Measurements from ENCODE around the gene MPZL3. TPM values are rescaled to one million over a fixed set of nuclear protein-coding genes. Genes with fewer than 3 reads are reported as not detected.

The MPZL3 gene
- polyA plus RNA-seq, 1 of the 3 experiments (the other 2 are of a cell fraction), result 0.38 TPM

GRCh38 chr11:118212781-118213191, 39.4 kb downstream of the MPZL3 start:
- H3K36me3 ChIP-seq (replicated peaks in 1 of 2; ENCODE audit: control insufficient read depth in 1 of 2, insufficient read depth in 2 of 2, low read length in 1 of 2), result no peaks in the 10 kb centered on the region
- H3K4me1 ChIP-seq (ENCODE audit: control insufficient read depth in 1 of 2, insufficient read depth in 2 of 2, low read depth in 1 of 2, low read length in 1 of 2), result no peaks in the 10 kb centered on the region
- no peak for DNase-seq
- 11% methylated on average over 2 of the region's 2 CpGs for WGBS (ENCODE audit: low lambda C conversion rate)
- ChIA-PET POLR2A (no interaction called here), CTCF (interaction anchor here (0.6 to 3.6 kb wide), 4 partner anchors 14 to 42 kb away, joined by 3 to 18 read pairs (median 6); partner anchors contain the start of gene SCN2B)
- H3K9me3 ChIP-seq, result no peaks in the 10 kb centered on the region
- no peaks in the 10 kb centered on the region for H3K79me2 ChIP-seq (ENCODE audit: insufficient read depth)
- H3F3A ChIP-seq (replicated peaks; ENCODE audit: insufficient read depth), result no peaks in the 10 kb centered on the region
- H2AFZ ChIP-seq (ENCODE audit: low read depth), result no peak overlapping the region
- no peak overlapping the region for H3K27ac ChIP-seq (ENCODE audit: low read depth in 2 of 2, low read length in 1 of 2)
- no peak overlapping the region for H3K4me2 ChIP-seq
- H4K20me1 ChIP-seq (ENCODE audit: insufficient read depth), result no peaks in the 10 kb centered on the region
- no peak overlapping the region for H3K4me3 ChIP-seq (ENCODE audit: low read depth in 2 of 2, low read length in 1 of 2)
- H3K27me3 ChIP-seq (ENCODE audit: insufficient read depth), result peaks cover 65% of the 10 kb centered on the region
- no peak for TF ChIP-seq YY1 (IDR thresholded peaks at IDR 0.05; ENCODE audit: low read depth)
- TF ChIP-seq, protein P1, sequence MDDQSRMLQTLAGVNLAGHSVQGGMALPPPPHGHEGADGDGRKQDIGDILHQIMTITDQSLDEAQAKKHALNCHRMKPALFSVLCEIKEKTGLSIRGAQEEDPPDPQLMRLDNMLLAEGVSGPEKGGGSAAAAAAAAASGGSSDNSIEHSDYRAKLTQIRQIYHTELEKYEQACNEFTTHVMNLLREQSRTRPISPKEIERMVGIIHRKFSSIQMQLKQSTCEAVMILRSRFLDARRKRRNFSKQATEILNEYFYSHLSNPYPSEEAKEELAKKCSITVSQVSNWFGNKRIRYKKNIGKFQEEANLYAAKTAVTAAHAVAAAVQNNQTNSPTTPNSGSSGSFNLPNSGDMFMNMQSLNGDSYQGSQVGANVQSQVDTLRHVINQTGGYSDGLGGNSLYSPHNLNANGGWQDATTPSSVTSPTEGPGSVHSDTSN (IDR thresholded peaks at IDR 0.05), result no peak
- no peak for TF ChIP-seq TEAD4 (IDR thresholded peaks at IDR 0.05; ENCODE audit: borderline replicate concordance, insufficient read depth)
- TF ChIP-seq, protein P2, sequence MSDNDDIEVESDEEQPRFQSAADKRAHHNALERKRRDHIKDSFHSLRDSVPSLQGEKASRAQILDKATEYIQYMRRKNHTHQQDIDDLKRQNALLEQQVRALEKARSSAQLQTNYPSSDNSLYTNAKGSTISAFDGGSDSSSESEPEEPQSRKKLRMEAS (IDR thresholded peaks at IDR 0.05; ENCODE audit: low read depth), result no peak
- no peak for TF ChIP-seq FOXJ3 (CRISPR knock-in tag; IDR thresholded peaks at IDR 0.05)
- TF ChIP-seq, protein P3, sequence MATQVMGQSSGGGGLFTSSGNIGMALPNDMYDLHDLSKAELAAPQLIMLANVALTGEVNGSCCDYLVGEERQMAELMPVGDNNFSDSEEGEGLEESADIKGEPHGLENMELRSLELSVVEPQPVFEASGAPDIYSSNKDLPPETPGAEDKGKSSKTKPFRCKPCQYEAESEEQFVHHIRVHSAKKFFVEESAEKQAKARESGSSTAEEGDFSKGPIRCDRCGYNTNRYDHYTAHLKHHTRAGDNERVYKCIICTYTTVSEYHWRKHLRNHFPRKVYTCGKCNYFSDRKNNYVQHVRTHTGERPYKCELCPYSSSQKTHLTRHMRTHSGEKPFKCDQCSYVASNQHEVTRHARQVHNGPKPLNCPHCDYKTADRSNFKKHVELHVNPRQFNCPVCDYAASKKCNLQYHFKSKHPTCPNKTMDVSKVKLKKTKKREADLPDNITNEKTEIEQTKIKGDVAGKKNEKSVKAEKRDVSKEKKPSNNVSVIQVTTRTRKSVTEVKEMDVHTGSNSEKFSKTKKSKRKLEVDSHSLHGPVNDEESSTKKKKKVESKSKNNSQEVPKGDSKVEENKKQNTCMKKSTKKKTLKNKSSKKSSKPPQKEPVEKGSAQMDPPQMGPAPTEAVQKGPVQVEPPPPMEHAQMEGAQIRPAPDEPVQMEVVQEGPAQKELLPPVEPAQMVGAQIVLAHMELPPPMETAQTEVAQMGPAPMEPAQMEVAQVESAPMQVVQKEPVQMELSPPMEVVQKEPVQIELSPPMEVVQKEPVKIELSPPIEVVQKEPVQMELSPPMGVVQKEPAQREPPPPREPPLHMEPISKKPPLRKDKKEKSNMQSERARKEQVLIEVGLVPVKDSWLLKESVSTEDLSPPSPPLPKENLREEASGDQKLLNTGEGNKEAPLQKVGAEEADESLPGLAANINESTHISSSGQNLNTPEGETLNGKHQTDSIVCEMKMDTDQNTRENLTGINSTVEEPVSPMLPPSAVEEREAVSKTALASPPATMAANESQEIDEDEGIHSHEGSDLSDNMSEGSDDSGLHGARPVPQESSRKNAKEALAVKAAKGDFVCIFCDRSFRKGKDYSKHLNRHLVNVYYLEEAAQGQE (IDR thresholded peaks at IDR 0.05; ENCODE audit: low read depth, low read length), result no peak
- no peak for TF ChIP-seq IRF3 (IDR thresholded peaks at IDR 0.05; ENCODE audit: low read depth, low read length)
- TF ChIP-seq CTCF (IDR thresholded peaks at IDR 0.05), result no peak
- no peak for TF ChIP-seq GATA2 (CRISPR knock-in tag; IDR thresholded peaks at IDR 0.05)
- TF ChIP-seq RAD21 (IDR thresholded peaks at IDR 0.05; ENCODE audit: low read length), result no peak
- no peak for TF ChIP-seq FOSL2 (IDR thresholded peaks at IDR 0.05; ENCODE audit: borderline replicate concordance, low read depth)
- TF ChIP-seq EP300 (IDR thresholded peaks at IDR 0.05; ENCODE audit: borderline replicate concordance in 1 of 2, low read depth in 1 of 2, low read length in 1 of 2), result no peak
- TF ChIP-seq POLR2AphosphoS5 (IDR thresholded peaks at IDR 0.05; ENCODE audit: low read depth, low read length), result no peak
- no peak for TF ChIP-seq MXI1 (IDR thresholded peaks at IDR 0.05; ENCODE audit: low read depth, low read length)
- no peak for TF ChIP-seq NRF1 (IDR thresholded peaks at IDR 0.05; ENCODE audit: low read depth, low read length)
- no peaks in the 10 kb centered on the region for H3K9me2 ChIP-seq
- H3K9ac ChIP-seq, result no peak overlapping the region

All from SK-N-SH (cell line).